Small intestine (tissue), 7 donors: ENCODE data around the gene ITIH6. TPM values are rescaled to one million over a fixed set of nuclear protein-coding genes. Genes with fewer than 3 reads are reported as not detected.

Experiments used
- DNase-seq, 2 donors: peaks; one replicate each; pipeline versions ENCODE4 v3.0.0 to v3.0.0-alpha.2; 2013
- FAIRE-seq: peaks from 2 replicates; lab custom pipeline; 2012; peaks lifted over from hg19 to GRCh38; lab: Jason Lieb, UNC
- H3K27ac ChIP-seq, 3 donors: one replicate each; pipeline ENCODE4 v1.5.1; 2013; ENCODE audit warnings: low read length in 2 of 3, mild to moderate bottlenecking in 2 of 3, control low read depth in 1 of 3, inconsistent platforms in 1 of 3, low read depth in 1 of 3, moderate library complexity in 1 of 3
- H3K27me3 ChIP-seq, 3 donors: one replicate each; pipeline ENCODE4 v1.6.1; 2013; ENCODE audit warnings: low read length in 3 of 3, inconsistent platforms in 1 of 3; ENCODE audit not compliant: control insufficient read depth in 3 of 3, insufficient read depth in 3 of 3
- H3K36me3 ChIP-seq, 3 donors: one replicate each; pipeline ENCODE4 v1.6.1; 2013; ENCODE audit warnings: low read length in 3 of 3, inconsistent platforms in 1 of 3, low read depth in 1 of 3, mild to moderate bottlenecking in 1 of 3, moderate library complexity in 1 of 3; ENCODE audit not compliant: control insufficient read depth in 3 of 3, insufficient read depth in 2 of 3
- H3K4me1 ChIP-seq, 3 donors: one replicate each; pipeline ENCODE4 v1.6.1; 2013; ENCODE audit warnings: low read length in 2 of 3, inconsistent platforms in 1 of 3, low read depth in 1 of 3, mild to moderate bottlenecking in 1 of 3, moderate library complexity in 1 of 3; ENCODE audit not compliant: control insufficient read depth in 3 of 3, insufficient read depth in 2 of 3
- H3K4me3 ChIP-seq, 3 donors: one replicate each; pipeline ENCODE4 v1.5.1; 2013; ENCODE audit warnings: low read length in 3 of 3, control low read depth in 1 of 3, inconsistent platforms in 1 of 3, low read depth in 1 of 3, mild to moderate bottlenecking in 1 of 3, moderate library complexity in 1 of 3
- H3K9me3 ChIP-seq, 2 donors: one replicate each; pipeline ENCODE4 v1.6.1; 2013; ENCODE audit warnings: low read depth in 1 of 2, low read length in 1 of 2; ENCODE audit not compliant: control insufficient read depth in 2 of 2, insufficient read depth in 1 of 2
- WGBS, 3 donors: extraction: QIAGEN DNeasy Blood & Tissue Kit; methylation state at CpG; one replicate each; pipeline ENCODE4 v1.1.7; 2013; 5-methylcytosine and 5-hydroxymethylcytosine counted together
- polyA plus RNA-seq, 4 donors: library from polyadenylated mRNA; stranded (reverse) in 3 of 4; unstranded in 1 of 4; fragments of 200-250 nt in 3 of 4; fragments of 120-200 nt in 1 of 4; gene quantifications; one replicate each; pipeline versions ENCODE4 v1.2.1 to v1.2.3, GENCODE V29; 2013
- donor health status: healthy with polysubstance abuse.
- donor health status: control.
- donor health status: control.
- donor health status: Bipolar disorder and iron deficiency.
- donor health status: healthy.

Gene ITIH6
- polyA plus RNA-seq, 4 donors, result 0.03 TPM; not detected in 3

GRCh38 chrX:54812306-54812705 is 14.3 kb upstream of the ITIH6 start:
- no peak for FAIRE-seq
- peaks cover 3 to 52% (median 7%) of the 10 kb centered on the region in 3 donors for H3K36me3 ChIP-seq
- H3K27ac ChIP-seq, result no peak overlapping the region
- no peaks in the 10 kb centered on the region for H3K27me3 ChIP-seq
- WGBS, 3 donors, result 62 to 88% (median 84%) methylated on average over 3 of the region's 3 CpGs
- no peak for DNase-seq
- no peaks in the 10 kb centered on the region for H3K9me3 ChIP-seq
- no peak overlapping the region for H3K4me3 ChIP-seq
- peaks cover 0 to 8% (median 0%) of the 10 kb centered on the region in 3 donors for H3K4me1 ChIP-seq

DNA sequence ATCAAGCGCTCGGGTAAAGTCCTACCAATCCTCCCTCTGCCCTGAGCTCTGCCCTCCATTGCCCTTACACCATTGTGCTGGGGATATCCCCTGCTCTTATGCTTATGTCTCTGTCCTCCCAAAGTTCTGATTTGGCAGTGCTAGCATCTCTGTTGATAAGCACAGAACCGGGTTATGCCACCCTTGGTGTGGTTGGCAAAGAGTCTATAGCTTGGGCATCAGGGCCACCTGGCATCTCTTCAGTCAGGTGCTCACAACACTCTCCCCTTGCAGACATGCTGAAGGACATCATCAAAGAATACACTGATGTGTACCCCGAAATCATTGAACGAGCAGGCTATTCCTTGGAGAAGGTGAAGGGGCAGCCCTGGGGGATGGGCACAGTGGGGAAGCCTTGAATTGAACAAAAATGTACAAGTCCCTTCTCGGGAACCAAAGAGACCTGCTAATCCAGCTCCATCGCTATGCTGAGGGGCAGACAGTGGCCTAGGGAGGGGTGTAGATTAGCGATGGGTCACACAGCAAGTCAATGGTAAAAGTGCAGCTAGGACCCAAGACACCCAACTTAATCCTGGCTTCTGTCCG is 13.3 kb upstream of the ITIH6 start:
- 87 to 92% (median 88%) methylated on average over 8 to 9 of the region's 9 CpGs for WGBS, 3 donors
- no peak for DNase-seq
- Histone ChIP-seq H3K4me1 (peaks cover 0 to 8% (median 0%) of the 10 kb centered on the region in 3 donors), H3K9me3 (no peaks in the 10 kb centered on the region), H3K27ac (no peak overlapping the region), H3K27me3 (no peaks in the 10 kb centered on the region), H3K4me3 (no peak overlapping the region), H3K36me3 (peaks cover 3 to 52% (median 7%) of the 10 kb centered on the region in 3 donors)
- FAIRE-seq, result no peak

DNA sequence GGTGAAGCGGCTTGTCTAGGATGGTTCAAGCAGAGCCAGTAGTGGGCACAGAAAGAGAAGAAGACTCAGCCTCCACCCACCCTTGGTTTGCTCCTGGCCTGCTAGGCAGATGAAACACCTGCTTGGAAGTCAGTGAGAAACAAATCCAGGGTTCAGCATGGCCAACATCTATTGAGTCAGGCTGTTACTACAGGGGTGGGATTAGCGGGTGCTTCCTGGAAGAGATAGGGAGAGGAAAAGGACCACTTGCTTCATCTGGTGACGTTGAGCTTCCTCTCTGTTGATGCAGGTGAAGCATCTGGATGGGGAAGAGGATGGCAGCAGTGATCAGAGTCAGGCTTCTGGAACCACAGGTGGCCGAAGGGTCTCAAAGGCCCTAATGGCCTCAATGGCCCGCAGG is 12.5 kb upstream of the ITIH6 start:
- FAIRE-seq (no peak), DNase-seq (no peak)
- WGBS, 3 donors, result 87 to 98% (median 93%) methylated on average over 3 to 5 of the region's 5 CpGs
- H3K36me3 ChIP-seq, result peaks cover 0 to 52% (median 3%) of the 10 kb centered on the region in 3 donors
- no peaks in the 10 kb centered on the region for H3K27me3 ChIP-seq
- H3K4me1 ChIP-seq, result peaks cover 0 to 8% (median 0%) of the 10 kb centered on the region in 3 donors
- H3K27ac ChIP-seq, result no peak overlapping the region
- H3K4me3 ChIP-seq, result no peak overlapping the region
- no peaks in the 10 kb centered on the region for H3K9me3 ChIP-seq

GRCh38 chrX:54808605-54809483 is 10.8 kb upstream of the ITIH6 start:
- DNase-seq (peak; percentile 92 to 93), FAIRE-seq (peak; percentile 86)
- H3K9me3 ChIP-seq, result no peaks in the 10 kb centered on the region
- no peaks in the 10 kb centered on the region for H3K27me3 ChIP-seq
- H3K36me3 ChIP-seq, result peaks cover 0 to 38% (median 3%) of the 10 kb centered on the region in 3 donors
- peak overlapping the region; percentile 59 to 79 (median 60) for H3K4me3 ChIP-seq
- peaks cover 0 to 14% (median 0%) of the 10 kb centered on the region in 3 donors for H3K4me1 ChIP-seq
- WGBS, 3 donors, result 2 to 42% (median 13%) methylated on average over 16 to 38 of the region's 38 CpGs
- H3K27ac ChIP-seq, result peak overlapping the region; percentile 38 to 95 (median 87)

GRCh38 chrX:54808109-54808604 is 10.1 kb upstream of the ITIH6 start:
- WGBS, 3 donors, result 0 to 40% (median 5%) methylated on average over 21 to 23 of the region's 23 CpGs
- no peaks in the 10 kb centered on the region for H3K9me3 ChIP-seq
- H3K27me3 ChIP-seq, result no peaks in the 10 kb centered on the region
- DNase-seq (peak; percentile 28 to 78), FAIRE-seq (no peak)
- peak overlapping the region; percentile 38 to 95 (median 87) for H3K27ac ChIP-seq
- H3K4me1 ChIP-seq, result peaks cover 0 to 14% (median 0%) of the 10 kb centered on the region in 3 donors
- peaks cover 0 to 37% (median 3%) of the 10 kb centered on the region in 3 donors for H3K36me3 ChIP-seq
- peak overlapping the region; percentile 59 to 79 (median 60) for H3K4me3 ChIP-seq

DNA sequence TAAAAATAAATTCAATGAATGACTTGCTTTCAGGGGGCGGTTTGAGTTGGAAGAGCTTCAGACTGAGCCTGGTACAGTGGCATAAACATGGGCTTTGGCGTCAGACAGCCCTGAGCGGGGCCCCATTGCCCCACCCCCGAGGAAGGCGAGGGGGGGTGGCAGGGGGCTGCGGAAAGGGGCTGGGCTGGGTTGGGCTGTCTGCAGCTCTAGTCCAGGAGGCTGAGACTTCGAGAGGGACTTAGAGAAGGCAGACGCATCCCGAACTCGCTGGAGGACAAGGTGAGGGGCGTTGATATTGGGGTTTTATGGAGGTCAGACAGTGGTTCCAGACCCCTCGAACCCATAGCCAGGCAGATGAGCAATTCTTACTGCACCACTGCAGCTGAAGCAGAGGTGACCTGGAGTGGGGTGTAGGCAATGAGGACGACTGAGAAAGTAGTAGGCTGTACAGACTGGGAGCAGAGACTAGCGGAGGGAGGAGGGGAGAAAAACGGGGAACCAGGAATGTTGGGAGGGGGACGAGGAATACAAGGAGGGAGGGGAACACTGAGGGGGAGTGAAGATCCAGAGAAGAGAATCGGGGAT is 9.6 kb upstream of the ITIH6 start, which contains the start of gene MAGED2:
MAGED2 (plus strand) TSS at position 222 of the 585 bp plus-strand sequence. CDS start 1,587 bp downstream, outside the sequence.
- Histone ChIP-seq H3K36me3 (peaks cover 0 to 32% (median 3%) of the 10 kb centered on the region in 3 donors), H3K4me1 (peaks cover 0 to 14% (median 0%) of the 10 kb centered on the region in 3 donors), H3K4me3 (peak within 1 kb of the TSS; percentile 59 to 79 (median 60)), H3K27me3 (no peaks in the 10 kb centered on the region), H3K9me3 (no peaks in the 10 kb centered on the region), H3K27ac (peak within 1 kb of the TSS; percentile 38 to 95 (median 87))
- WGBS, 3 donors, result 0 to 39% (median 11%) methylated on average over 17 of the region's 17 CpGs
- DNase-seq (peak in 1 of 2 donors; percentile 70), FAIRE-seq (no peak)

DNA sequence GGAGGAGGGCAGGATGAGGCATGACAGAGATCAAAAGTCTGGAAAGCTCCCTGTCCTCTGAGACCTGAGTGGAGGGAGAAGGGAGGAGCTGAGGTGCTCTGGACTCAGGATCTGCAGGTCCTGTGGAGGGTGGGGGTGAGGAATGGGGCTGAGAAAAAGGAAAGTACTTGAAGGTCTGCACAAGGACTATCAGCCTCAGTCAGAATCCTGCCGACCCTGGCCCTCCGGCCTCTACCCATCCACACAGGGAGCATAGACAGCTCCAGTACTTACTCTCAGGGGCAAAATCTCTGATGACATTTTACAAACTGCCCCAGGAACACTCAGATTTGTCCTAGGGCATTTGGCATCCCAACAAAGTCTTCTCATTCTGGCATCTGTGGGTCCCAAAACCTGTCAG is 991 bp upstream of the ITIH6 start:
- no peak for FAIRE-seq
- no peak for DNase-seq

DNA sequence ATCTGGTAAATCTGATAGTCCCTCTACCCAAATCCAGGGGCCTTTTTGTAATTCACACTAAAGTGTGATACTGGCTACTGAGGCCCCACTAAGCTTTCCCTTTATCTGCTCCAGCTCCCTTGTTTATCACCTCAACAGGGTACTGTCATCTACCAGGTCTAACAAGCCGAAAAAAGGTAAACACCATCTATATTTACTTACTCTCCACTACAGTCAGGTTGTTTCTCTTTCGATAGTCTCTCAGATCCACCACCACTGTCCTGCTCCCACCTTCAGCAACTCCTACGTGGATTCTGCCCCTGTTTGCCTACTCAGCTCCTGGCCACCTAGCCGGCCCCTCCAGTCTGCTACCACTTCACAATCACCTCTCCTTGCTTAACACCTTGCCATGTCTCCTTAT is 3.3 kb downstream of the ITIH6 start:
- 59 to 75% (median 73%) methylated on average over 4 of the region's 4 CpGs for WGBS, 3 donors
- DNase-seq, result no peak
- H3K27ac ChIP-seq, result no peak overlapping the region
- no peaks in the 10 kb centered on the region for H3K36me3 ChIP-seq
- H3K4me3 ChIP-seq, result no peak overlapping the region
- H3K4me1 ChIP-seq, result no peaks in the 10 kb centered on the region
- H3K27me3 ChIP-seq, result no peaks in the 10 kb centered on the region
- H3K9me3 ChIP-seq, result no peaks in the 10 kb centered on the region
- no peak for FAIRE-seq

More for the DNA sequence above, 991 bp upstream of the ITIH6 start:
- WGBS, 3 donors, result 78 to 92% (median 90%) methylated on average over 2 of the region's 2 CpGs
- Histone ChIP-seq H3K4me3 (no peak overlapping the region), H3K36me3 (no peaks in the 10 kb centered on the region), H3K27ac (no peak overlapping the region), H3K27me3 (no peaks in the 10 kb centered on the region), H3K4me1 (no peaks in the 10 kb centered on the region), H3K9me3 (no peaks in the 10 kb centered on the region)
